SU-DHL-6 (cell line): ENCODE measurements around the gene GPR137C.

Source experiments
- CTCF ChIP-seq: fragments of 200-600 bp; sonication (generic); IDR thresholded peaks from one replicate; pipeline ENCODE4 v1.5.1; 2017; ENCODE audit warnings: antibody characterized with exemption, mild to moderate bottlenecking, low read length, moderate library complexity; ENCODE audit not compliant: insufficient read depth, poor library complexity, severe bottlenecking
- EZH2phosphoT487 ChIP-seq: fragments of 200-600 bp; sonication (generic), shearing (Covaris generic); conservative IDR thresholded peaks from 2 replicates; pipeline ENCODE4 v1.6.1; 2018; ENCODE audit warnings: mild to moderate bottlenecking, antibody characterized with exemption, low read length, moderate library complexity, mixed read lengths

GRCh38 chr14:52618602-52619001 is 66.0 kb downstream of the GPR137C start:
- TF ChIP-seq CTCF (no peak), EZH2phosphoT487 (no peak)
